KOPT-K1 (cell line): Measurements from ENCODE around the gene DEPDC7.
"Not testable (repeated sequence)": the region's sequence is repeated elsewhere in the genome, so short reads cannot be mapped to it uniquely, and the experiment has no call there.

Experiments used
- H3K27ac ChIP-seq: fragments of 200-600 bp; sonication (generic); 2 replicates; pipeline ENCODE4 v1.5.1; 2016; ENCODE audit warnings: antibody characterized with exemption, mild to moderate bottlenecking, low read depth, low read length; ENCODE audit not compliant: poor library complexity, severe bottlenecking
- H3K36me3 ChIP-seq: fragments of 200-600 bp; sonication (generic); 2 replicates; pipeline ENCODE4 v1.5.1; 2017; ENCODE audit warnings: antibody characterized with exemption, mild to moderate bottlenecking, low read length, moderate library complexity; ENCODE audit not compliant: insufficient read depth
- H3K9me3 ChIP-seq: fragments of 200-600 bp; sonication (generic); 2 replicates; pipeline ENCODE4 v1.5.1; 2017; ENCODE audit warnings: antibody characterized with exemption, low read length, mild to moderate bottlenecking; ENCODE audit not compliant: insufficient read depth, poor library complexity, severe bottlenecking

Gene DEPDC7

GRCh38 chr11:33006010-33006409, 9.7 kb upstream of the DEPDC7 start:
- H3K27ac ChIP-seq, result no peak overlapping the region
- H3K9me3 ChIP-seq, result no peaks in the 10 kb centered on the region
- no peaks in the 10 kb centered on the region for H3K36me3 ChIP-seq

- H3K27ac ChIP-seq, result no peak overlapping the region
Observed at GRCh38 chr11:33013755-33014154, 1.9 kb upstream of the DEPDC7 start.

GRCh38 chr11:33016654-33017053, 976 bp downstream of the DEPDC7 start:
- Histone ChIP-seq H3K27ac (no peak overlapping the region), H3K36me3 (no peaks in the 10 kb centered on the region), H3K9me3 (no peaks in the 10 kb centered on the region)

More at GRCh38 chr11:33013755-33014154, 1.9 kb upstream of the DEPDC7 start:
- Histone ChIP-seq H3K36me3 (no peaks in the 10 kb centered on the region), H3K9me3 (no peaks in the 10 kb centered on the region)

- H3K36me3 ChIP-seq, result no peaks in the 10 kb centered on the region
- no peaks in the 10 kb centered on the region for H3K9me3 ChIP-seq
- no peak overlapping the region for H3K27ac ChIP-seq
Observed at GRCh38 chr11:33017478-33017877, 1.8 kb downstream of the DEPDC7 start.

GRCh38 chr11:33017965-33018364, 2.3 kb downstream of the DEPDC7 start:
- Histone ChIP-seq H3K27ac (no peak overlapping the region), H3K36me3 (no peaks in the 10 kb centered on the region), H3K9me3 (no peaks in the 10 kb centered on the region)

- Histone ChIP-seq H3K27ac (no peak overlapping the region), H3K36me3 (no peaks in the 10 kb centered on the region), H3K9me3 (no peaks in the 10 kb centered on the region)
Observed at GRCh38 chr11:33018840-33019239, 3.2 kb downstream of the DEPDC7 start.

GRCh38 chr11:33021501-33021900, 5.8 kb downstream of the DEPDC7 start:
- Histone ChIP-seq H3K9me3 (no peaks in the 10 kb centered on the region), H3K27ac (no peak overlapping the region), H3K36me3 (no peaks in the 10 kb centered on the region)

GRCh38 chr11:33021937-33022336, 6.3 kb downstream of the DEPDC7 start:
- H3K9me3 ChIP-seq, result no peaks in the 10 kb centered on the region
- H3K36me3 ChIP-seq, result no peaks in the 10 kb centered on the region
- no peak overlapping the region for H3K27ac ChIP-seq

- H3K36me3 ChIP-seq, result no peaks in the 10 kb centered on the region
- no peaks in the 10 kb centered on the region for H3K9me3 ChIP-seq
- H3K27ac ChIP-seq, result no peak overlapping the region
Observed at GRCh38 chr11:33025339-33025722, 9.7 kb downstream of the DEPDC7 start.

- H3K9me3 ChIP-seq, result no peaks in the 10 kb centered on the region
- no peaks in the 10 kb centered on the region for H3K36me3 ChIP-seq
- no peak overlapping the region for H3K27ac ChIP-seq
Observed at GRCh38 chr11:33027233-33027632, 11.6 kb downstream of the DEPDC7 start.

- no peaks in the 10 kb centered on the region for H3K9me3 ChIP-seq
- no peaks in the 10 kb centered on the region for H3K36me3 ChIP-seq
- no peak overlapping the region for H3K27ac ChIP-seq
Observed at GRCh38 chr11:33027846-33028536, 12.3 kb downstream of the DEPDC7 start.

- Histone ChIP-seq H3K9me3 (no peaks in the 10 kb centered on the region), H3K36me3 (no peaks in the 10 kb centered on the region)
Observed at GRCh38 chr11:33028537-33028914, 12.8 kb downstream of the DEPDC7 start.

GRCh38 chr11:33029218-33029617, 13.5 kb downstream of the DEPDC7 start:
- H3K36me3 ChIP-seq, H3K27ac ChIP-seq, H3K9me3 ChIP-seq: not testable (repeated sequence)

More at GRCh38 chr11:33028537-33028914, 12.8 kb downstream of the DEPDC7 start:
- H3K27ac ChIP-seq, result no peak overlapping the region

GRCh38 chr11:33033493-33033892, 17.8 kb downstream of the DEPDC7 start:
- H3K36me3 ChIP-seq, result no peaks in the 10 kb centered on the region
- no peaks in the 10 kb centered on the region for H3K9me3 ChIP-seq
- no peak overlapping the region for H3K27ac ChIP-seq

- Histone ChIP-seq H3K36me3 (no peaks in the 10 kb centered on the region), H3K27ac (no peak overlapping the region)
Observed at GRCh38 chr11:33035011-33035410, 19.3 kb downstream of the DEPDC7 start.

GRCh38 chr11:33039274-33040032, 23.8 kb downstream of the DEPDC7 start, which contains the start of gene TCP11L1:
Gene TCP11L1 (plus strand): TSS chr11:33039572. CDS start chr11:33043774, 4,202 bp downstream.
- peak within 1 kb of the TSS; percentile 89 for H3K27ac ChIP-seq
- peaks cover 9% of the 10 kb centered on the region for H3K36me3 ChIP-seq
- no peaks in the 10 kb centered on the region for H3K9me3 ChIP-seq

More at GRCh38 chr11:33035011-33035410, 19.3 kb downstream of the DEPDC7 start:
- no peaks in the 10 kb centered on the region for H3K9me3 ChIP-seq
